WERI-Rb-1 (cell line): ENCODE results near the gene C19orf12.
"Not testable (repeated sequence)": the region's sequence is repeated elsewhere in the genome, so short reads cannot be mapped to it uniquely, and the experiment has no call there.

Experiments
- DNase-seq: peaks from one replicate; pipeline ENCODE4 v3.0.0-alpha.2; 2020
- H3K27ac ChIP-seq: fragments of 250-450 bp; sonication (Bioruptor Pico); 2 replicates; pipeline ENCODE4 v1.5.1; 2020; ENCODE audit warnings: mild to moderate bottlenecking, moderate library complexity
- H3K27me3 ChIP-seq: fragments of 250-450 bp; sonication (Bioruptor Pico); 2 replicates; pipeline ENCODE4 v1.5.1; 2021; ENCODE audit warnings: mild to moderate bottlenecking, low read depth, moderate library complexity; ENCODE audit not compliant: insufficient read depth, severe bottlenecking
- H3K36me3 ChIP-seq: fragments of 250-450 bp; sonication (Bioruptor Pico); 2 replicates; pipeline ENCODE4 v1.5.1; 2020; ENCODE audit warnings: mild to moderate bottlenecking, moderate library complexity
- H3K4me3 ChIP-seq: 2 replicates; pipeline ENCODE4 v1.5.1; 2011; ENCODE audit warnings: low read depth, mild to moderate bottlenecking, control low read depth, low read length
- H3K9me3 ChIP-seq: fragments of 250-450 bp; sonication (Bioruptor Pico); 2 replicates; pipeline ENCODE4 v1.5.1; 2021; ENCODE audit warnings: mild to moderate bottlenecking, moderate library complexity; ENCODE audit not compliant: severe bottlenecking
- CTCF ChIP-seq: IDR thresholded peaks from 2 replicates; pipeline ENCODE4 v1.5.1; 2011; ENCODE audit warnings: low read depth, mild to moderate bottlenecking, control low read depth, inconsistent platforms, low read length

C19orf12 gene

GRCh38 chr19:29672319-29672932 is 42.6 kb downstream of the C19orf12 start:
- Histone ChIP-seq H3K4me3 (no peak overlapping the region), H3K9me3 (no peaks in the 10 kb centered on the region), H3K27me3 (no peaks in the 10 kb centered on the region), H3K27ac (no peak overlapping the region), H3K36me3 (no peaks in the 10 kb centered on the region)
- DNase-seq = no peak
- TF ChIP-seq CTCF = no peak

GRCh38 chr19:29671393-29672160 is 43.5 kb downstream of the C19orf12 start:
- Histone ChIP-seq H3K4me3 (no peak overlapping the region), H3K9me3 (no peaks in the 10 kb centered on the region), H3K27ac (no peak overlapping the region), H3K36me3 (no peaks in the 10 kb centered on the region), H3K27me3 (no peaks in the 10 kb centered on the region)
- DNase-seq = no peak
- peak; percentile 35 for TF ChIP-seq CTCF

GRCh38 chr19:29671026-29671392 is 44.1 kb downstream of the C19orf12 start:
- H3K36me3 ChIP-seq, H3K27ac ChIP-seq, H3K27me3 ChIP-seq, H3K9me3 ChIP-seq, DNase-seq, H3K4me3 ChIP-seq: not testable (repeated sequence)

- TF ChIP-seq CTCF = no peak
- Histone ChIP-seq H3K9me3 (no peaks in the 10 kb centered on the region), H3K27ac (no peak overlapping the region), H3K4me3 (no peak overlapping the region), H3K36me3 (no peaks in the 10 kb centered on the region), H3K27me3 (no peaks in the 10 kb centered on the region)
- no peak for DNase-seq
Measured at GRCh38 chr19:29670255-29670654, 44.8 kb downstream of the C19orf12 start.

- H3K4me3 ChIP-seq = no peak overlapping the region
- H3K27ac ChIP-seq = no peak overlapping the region
- DNase-seq = no peak
- H3K36me3 ChIP-seq = no peaks in the 10 kb centered on the region
- no peaks in the 10 kb centered on the region for H3K9me3 ChIP-seq
- no peaks in the 10 kb centered on the region for H3K27me3 ChIP-seq
- peak; percentile 60 for TF ChIP-seq CTCF
Measured at GRCh38 chr19:29668746-29669609, 46.1 kb downstream of the C19orf12 start.

GRCh38 chr19:29667901-29668341 is 47.1 kb downstream of the C19orf12 start:
- H3K27me3 ChIP-seq = no peaks in the 10 kb centered on the region
- H3K36me3 ChIP-seq = no peaks in the 10 kb centered on the region
- no peaks in the 10 kb centered on the region for H3K9me3 ChIP-seq
- no peak overlapping the region for H3K27ac ChIP-seq
- H3K4me3 ChIP-seq = no peak overlapping the region
- TF ChIP-seq CTCF = 0 out of 2 replicates have a peak, but pooled peaks have one; percentile 12
- DNase-seq = no peak
